ENCODE results near the gene SLC52A1. TPM values are rescaled to one million over a fixed set of nuclear protein-coding genes. Genes with fewer than 3 reads are reported as not detected.
"Not testable (repeated sequence)": the region's sequence is repeated elsewhere in the genome, so short reads cannot be mapped to it uniquely, and the experiment has no call there.

SLC52A1 gene
- total RNA-seq (2014; rRNA removed; shearing (Covaris generic)) = 0.10 TPM in 1 of 2 replicates, not detected in the other

DNA sequence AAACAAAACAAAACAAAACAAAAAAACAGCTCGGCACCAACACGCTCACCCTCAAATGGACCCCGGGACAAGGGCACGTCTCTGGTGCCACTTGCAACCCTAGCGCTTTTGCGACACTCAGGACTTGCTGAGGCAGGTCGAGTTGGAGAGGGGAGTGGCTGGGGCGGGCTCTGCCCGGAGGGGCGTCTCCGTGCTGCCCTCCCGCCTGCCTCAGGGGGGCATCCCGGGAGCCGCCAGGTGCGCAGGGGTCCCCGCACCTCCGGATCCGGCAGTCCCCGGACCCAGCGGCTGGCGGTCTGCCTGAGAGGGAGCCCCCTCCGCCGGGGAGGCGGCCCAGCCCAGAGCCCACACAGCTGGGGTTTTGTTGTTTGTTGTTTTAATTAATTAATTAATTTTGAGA is at the start of gene SLC52A1:
SLC52A1 (minus strand) TSS at position 112 of the 400 bp plus-strand sequence. CDS start 820 bp downstream, outside the sequence.
- peak; percentile 90 for DNase-seq
- H3K4me3 ChIP-seq (ENCODE audit: insufficient read depth, low read depth, low read length) = peak within 1 kb of the TSS; percentile 8; the same call in 1 of the 2 replicates
- H3K27me3 ChIP-seq (ENCODE audit: control insufficient read depth, insufficient read depth, low read length) = no peaks in the 10 kb centered on the region; the same call in 1 of the 2 replicates
- H3K36me3 ChIP-seq (replicated peaks; ENCODE audit: control insufficient read depth, insufficient read depth, low read length) = no peaks in the 10 kb centered on the region

DNA sequence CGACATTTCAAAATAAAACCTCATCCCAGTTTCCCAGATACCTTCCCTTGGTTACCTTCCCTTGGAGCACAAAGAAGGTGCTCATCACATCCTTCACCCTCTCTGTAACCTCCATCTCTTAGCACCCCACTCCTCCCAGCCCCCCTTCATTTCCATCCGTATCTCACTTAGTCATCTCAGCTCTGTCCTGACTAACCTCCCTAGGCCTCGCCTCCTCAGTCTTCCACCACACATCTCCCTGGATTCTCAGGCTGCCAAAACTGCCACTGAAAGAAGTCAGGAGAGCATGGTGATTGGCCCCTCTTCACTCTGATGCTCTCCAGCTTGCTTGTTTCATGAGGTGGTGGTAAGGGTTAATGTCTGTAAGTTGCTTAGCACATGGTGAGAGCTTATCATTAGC is 45.4 kb upstream of the SLC52A1 start:
- no peak overlapping the region for H3K4me3 ChIP-seq (ENCODE audit: insufficient read depth, low read depth, low read length)
- no peaks in the 10 kb centered on the region for H3K36me3 ChIP-seq (replicated peaks; ENCODE audit: control insufficient read depth, insufficient read depth, low read length)
- H3K27me3 ChIP-seq (ENCODE audit: control insufficient read depth, insufficient read depth, low read length) = peaks cover 5% of the 10 kb centered on the region; the same call in 1 of the 2 replicates
- DNase-seq = no peak

DNA sequence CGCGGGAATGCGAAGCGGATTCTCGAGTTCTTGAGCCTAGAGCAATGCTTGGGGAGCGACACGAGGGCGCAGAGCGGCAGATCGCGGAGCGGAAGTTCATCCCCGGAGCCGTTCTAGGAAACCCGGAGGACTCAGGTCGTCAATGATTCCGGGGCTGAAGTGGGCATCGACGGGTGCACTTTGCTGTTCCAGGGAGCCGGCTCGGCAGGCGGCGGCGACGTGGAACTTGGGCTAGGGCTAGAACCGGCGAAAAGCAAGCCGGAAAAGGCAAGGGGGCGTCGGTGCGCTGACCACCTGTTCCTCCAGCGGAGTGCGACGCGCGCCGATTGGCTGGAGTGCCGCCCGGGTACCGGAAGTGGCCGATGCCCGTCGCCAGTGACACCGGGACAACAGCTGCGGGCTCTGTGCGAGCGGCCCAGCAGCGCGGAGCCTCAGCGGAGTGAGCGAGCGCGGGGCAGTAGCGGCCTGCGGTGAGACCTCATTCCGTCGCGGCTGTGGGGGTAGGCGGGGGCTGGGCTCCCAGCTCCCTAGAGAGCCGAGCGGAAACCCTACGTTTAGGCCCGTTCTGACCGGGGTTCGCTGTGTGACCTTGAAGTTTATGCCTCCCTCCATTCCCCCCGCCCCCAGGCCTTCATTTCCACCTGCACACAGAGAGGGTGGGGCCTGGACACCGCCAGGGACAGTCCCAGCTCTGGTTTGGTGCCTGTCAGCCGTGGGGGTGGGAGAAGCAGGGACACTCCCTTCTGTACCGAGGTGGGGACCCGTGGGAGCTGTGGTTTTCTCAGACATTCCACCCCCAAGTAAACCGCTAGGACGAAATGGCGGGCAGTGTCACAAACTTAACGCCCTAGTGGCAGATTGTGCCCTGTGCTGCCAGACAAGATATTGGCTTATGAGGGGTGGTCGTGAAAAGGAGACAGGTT is 43.1 kb upstream of the SLC52A1 start, which contains the start of gene ZFP3:
ZFP3 (plus strand) TSS at position 362 of the 923 bp plus-strand sequence. CDS start 13,038 bp downstream, outside the sequence.
- Histone ChIP-seq H3K36me3 (replicated peaks; ENCODE audit: control insufficient read depth, insufficient read depth, low read length) (no peaks in the 10 kb centered on the region), H3K4me3 (ENCODE audit: insufficient read depth, low read depth, low read length) (peak within 1 kb of the TSS; percentile 47), H3K27me3 (ENCODE audit: control insufficient read depth, insufficient read depth, low read length) (peaks cover 5% of the 10 kb centered on the region; the same call in 1 of the 2 replicates)
- DNase-seq = peak; percentile 80

DNA sequence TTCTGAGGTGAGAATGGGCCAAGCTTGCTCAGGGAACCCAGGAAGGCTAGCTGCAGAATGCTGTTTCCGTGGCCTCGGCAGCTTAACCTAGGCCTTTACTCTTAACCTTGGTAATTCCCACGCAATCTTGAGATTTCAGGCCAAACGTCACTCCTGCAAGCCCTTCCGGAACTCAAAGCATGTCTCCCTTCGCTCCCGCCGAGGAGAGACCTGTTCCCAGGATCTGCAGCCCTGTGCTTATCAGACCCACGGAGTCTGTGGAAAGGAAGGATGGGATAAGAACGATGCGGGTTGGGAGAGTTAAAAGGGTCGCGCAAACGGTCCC is 42.5 kb upstream of the SLC52A1 start:
- peak overlapping the region; percentile 47 for H3K4me3 ChIP-seq (ENCODE audit: insufficient read depth, low read depth, low read length)
- H3K36me3 ChIP-seq (replicated peaks; ENCODE audit: control insufficient read depth, insufficient read depth, low read length) = no peaks in the 10 kb centered on the region
- no peak for DNase-seq
- H3K27me3 ChIP-seq (ENCODE audit: control insufficient read depth, insufficient read depth, low read length) = peaks cover 5% of the 10 kb centered on the region; the same call in 1 of the 2 replicates

DNA sequence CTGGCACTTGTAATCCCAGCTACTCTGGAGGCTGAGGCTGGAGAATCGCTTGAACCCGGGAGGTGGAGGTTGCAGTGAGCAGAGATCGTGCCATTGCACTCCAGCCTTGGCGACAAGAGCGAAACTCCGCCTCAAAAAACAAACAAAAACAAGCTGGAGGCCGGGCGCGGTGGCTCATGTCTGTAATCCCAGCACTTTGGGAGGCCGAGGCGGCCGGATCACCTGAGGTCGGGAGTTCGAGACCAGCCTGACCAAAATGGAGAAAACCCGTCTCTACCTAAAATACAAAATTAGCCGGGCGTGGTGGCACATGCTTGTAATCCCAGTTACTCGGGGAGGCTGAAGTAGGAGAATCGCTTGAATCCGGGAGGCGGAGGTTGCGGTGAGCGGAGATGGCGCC is 42.0 kb upstream of the SLC52A1 start:
- H3K36me3 ChIP-seq (replicated peaks; ENCODE audit: control insufficient read depth, insufficient read depth, low read length); H3K4me3 ChIP-seq (ENCODE audit: insufficient read depth, low read depth, low read length); H3K27me3 ChIP-seq (ENCODE audit: control insufficient read depth, insufficient read depth, low read length); DNase-seq: not testable (repeated sequence)

DNA sequence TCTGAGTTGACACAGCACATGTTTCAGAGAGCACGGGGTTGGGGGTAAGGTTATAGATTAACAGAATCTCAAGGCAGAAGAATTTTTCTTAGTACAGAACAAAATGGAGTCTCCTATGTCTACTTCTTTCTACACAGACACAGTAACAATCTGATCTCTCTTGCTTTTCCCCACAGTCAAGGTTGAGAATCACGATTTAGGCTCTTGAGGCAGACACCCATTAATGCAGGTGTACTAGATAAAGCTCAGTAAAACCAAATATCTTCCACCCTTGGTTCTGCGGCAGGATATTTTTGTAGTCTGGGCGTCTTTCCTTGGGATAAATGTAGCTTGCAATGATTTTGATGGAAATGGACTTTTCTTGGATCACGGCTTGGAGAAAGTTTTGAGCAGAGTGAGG is 40.2 kb upstream of the SLC52A1 start:
- H3K36me3 ChIP-seq (replicated peaks; ENCODE audit: control insufficient read depth, insufficient read depth, low read length); DNase-seq; H3K27me3 ChIP-seq (ENCODE audit: control insufficient read depth, insufficient read depth, low read length); H3K4me3 ChIP-seq (ENCODE audit: insufficient read depth, low read depth, low read length): not testable (repeated sequence)

DNA sequence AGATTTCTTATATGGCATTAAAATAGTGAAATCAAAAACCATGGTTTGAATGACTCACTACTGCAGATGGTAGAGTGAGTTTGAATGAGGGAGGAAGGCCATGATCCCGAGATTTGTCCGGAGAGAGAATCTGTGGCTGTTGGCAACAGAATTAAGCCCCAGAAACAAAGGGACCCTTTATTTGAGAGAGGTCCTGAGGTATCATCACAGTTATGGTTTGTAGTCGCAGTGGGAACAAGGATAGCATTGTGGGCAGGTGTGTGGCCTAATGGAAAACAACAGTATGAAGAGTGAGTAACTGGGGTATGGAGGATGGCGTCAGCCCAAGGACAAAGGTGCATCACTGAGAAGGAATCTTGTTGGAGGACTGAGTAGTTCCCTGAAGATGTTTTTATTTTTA is 34.5 kb upstream of the SLC52A1 start:
- no peak for DNase-seq
- no peaks in the 10 kb centered on the region for H3K36me3 ChIP-seq (replicated peaks; ENCODE audit: control insufficient read depth, insufficient read depth, low read length)
- no peak overlapping the region for H3K4me3 ChIP-seq (ENCODE audit: insufficient read depth, low read depth, low read length)
- H3K27me3 ChIP-seq (ENCODE audit: control insufficient read depth, insufficient read depth, low read length) = no peaks in the 10 kb centered on the region; the same call in 1 of the 2 replicates

DNA sequence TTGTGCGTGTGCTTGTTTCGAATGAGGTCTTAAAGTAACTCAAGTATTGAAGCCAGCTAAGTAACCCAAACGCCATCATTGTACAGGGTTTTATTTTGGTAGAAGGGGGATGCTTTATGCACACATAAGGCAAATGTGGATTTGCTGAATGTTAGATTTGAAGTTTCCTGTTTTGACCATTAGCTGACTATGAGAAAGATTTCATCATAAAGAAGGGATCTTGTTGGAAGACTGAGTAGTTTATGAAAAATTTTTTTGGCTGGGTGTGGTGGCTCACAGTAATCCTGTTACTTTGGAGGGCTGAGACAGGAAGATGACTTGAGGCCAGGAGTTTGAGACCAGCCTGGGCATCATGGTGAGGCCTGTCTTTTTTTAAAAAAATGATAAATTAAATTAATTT is 33.0 kb upstream of the SLC52A1 start:
- no peak for DNase-seq
- Histone ChIP-seq H3K36me3 (replicated peaks; ENCODE audit: control insufficient read depth, insufficient read depth, low read length) (no peaks in the 10 kb centered on the region), H3K4me3 (ENCODE audit: insufficient read depth, low read depth, low read length) (no peak overlapping the region), H3K27me3 (ENCODE audit: control insufficient read depth, insufficient read depth, low read length) (no peaks in the 10 kb centered on the region; the same call in 1 of the 2 replicates)

DNA sequence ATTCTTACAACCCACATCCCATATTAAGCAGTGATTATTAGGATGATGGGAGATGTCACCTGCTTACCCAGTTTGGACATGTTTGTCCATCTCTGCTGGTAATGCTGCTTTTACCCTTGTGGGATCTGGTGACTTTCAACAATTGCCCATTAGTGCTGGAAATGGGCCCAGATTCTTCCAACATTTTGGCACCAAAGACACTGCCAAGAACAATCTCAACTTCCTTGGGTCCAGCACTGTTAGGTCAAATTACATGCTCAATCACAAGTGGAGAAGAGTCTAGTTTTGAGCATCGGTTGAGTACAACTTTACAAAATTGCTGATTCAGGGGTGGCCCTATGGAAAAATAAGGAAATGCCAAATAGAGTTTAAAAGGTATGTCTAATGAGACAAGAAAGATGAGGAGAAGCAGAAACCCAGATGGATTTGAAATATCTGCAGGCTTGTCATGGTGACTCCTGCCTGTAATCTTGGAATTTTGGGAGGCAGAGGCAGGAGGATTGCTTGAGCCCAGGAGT is 30.1 kb upstream of the SLC52A1 start:
- DNase-seq = no peak
- H3K27me3 ChIP-seq (ENCODE audit: control insufficient read depth, insufficient read depth, low read length) = no peaks in the 10 kb centered on the region; the same call in 1 of the 2 replicates
- H3K36me3 ChIP-seq (replicated peaks; ENCODE audit: control insufficient read depth, insufficient read depth, low read length) = no peaks in the 10 kb centered on the region
- H3K4me3 ChIP-seq (ENCODE audit: insufficient read depth, low read depth, low read length) = no peak overlapping the region

DNA sequence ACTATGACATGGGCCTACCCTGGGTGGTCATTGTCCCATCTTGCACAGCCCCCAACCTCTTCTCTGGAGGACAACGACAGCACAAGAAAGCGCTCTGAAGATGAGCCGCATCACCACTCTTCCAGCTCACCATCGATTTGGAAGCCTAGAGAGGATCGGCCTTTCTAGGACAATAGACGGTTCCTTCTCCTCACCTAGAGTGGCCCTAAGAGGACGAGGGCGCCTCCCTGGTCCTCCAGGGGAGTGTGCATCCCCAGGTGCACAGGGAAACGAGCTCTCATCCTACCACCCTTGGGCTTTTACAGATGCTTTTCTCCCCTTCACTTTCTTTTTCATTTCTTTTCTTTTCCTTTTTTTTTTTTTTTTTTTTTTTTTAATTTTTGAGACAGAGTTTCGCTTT is 20.3 kb upstream of the SLC52A1 start:
- peak; percentile 55 for DNase-seq
- no peaks in the 10 kb centered on the region for H3K36me3 ChIP-seq (replicated peaks; ENCODE audit: control insufficient read depth, insufficient read depth, low read length)
- no peaks in the 10 kb centered on the region for H3K27me3 ChIP-seq (ENCODE audit: control insufficient read depth, insufficient read depth, low read length)
- no peak overlapping the region for H3K4me3 ChIP-seq (ENCODE audit: insufficient read depth, low read depth, low read length)

DNA sequence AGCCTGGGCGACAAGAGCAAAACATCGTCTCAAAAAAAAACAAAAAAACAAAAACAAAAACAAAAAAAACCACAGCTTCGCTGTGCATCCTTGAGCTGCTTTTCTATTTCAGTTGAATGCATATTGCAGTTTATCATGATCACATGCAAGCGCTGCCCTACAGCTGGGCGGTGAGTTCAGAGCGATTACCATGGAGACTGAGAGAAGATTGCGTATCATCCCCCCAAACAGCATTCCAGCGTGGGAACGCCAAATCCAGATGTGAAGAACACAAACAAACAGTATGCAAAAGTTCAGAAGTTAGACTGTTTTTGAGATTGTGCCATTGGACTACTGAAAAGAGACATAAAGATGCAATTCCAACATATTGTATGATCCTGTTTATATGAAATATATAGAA is 15.1 kb upstream of the SLC52A1 start:
- no peaks in the 10 kb centered on the region for H3K27me3 ChIP-seq (ENCODE audit: control insufficient read depth, insufficient read depth, low read length)
- no peak overlapping the region for H3K4me3 ChIP-seq (ENCODE audit: insufficient read depth, low read depth, low read length)

DNA sequence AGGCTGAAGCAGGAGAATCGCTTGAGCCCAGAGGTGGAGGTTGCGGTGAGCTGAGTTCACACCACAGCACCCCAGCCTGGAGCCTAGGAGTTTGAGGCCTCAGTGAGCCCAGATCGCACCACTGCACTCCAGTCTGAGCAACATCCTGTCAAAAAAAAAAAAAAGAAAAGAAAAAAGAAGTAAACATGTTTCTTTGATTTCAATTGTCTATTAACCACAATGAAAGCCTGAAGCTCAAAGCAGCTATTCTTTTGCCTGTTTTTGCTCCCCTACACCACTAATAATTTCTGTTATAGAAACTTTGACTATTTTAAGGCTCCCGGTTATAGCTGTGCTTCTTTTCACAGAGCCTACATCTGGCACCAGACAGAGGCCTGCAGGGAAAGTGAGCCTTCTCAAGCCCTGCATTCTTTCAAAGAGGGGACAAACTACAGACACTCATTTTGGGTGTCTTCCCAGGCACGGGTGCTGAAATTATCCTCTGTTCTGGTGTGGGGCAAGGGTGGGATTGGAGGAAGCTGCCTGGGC is 14.2 kb upstream of the SLC52A1 start:
- no peaks in the 10 kb centered on the region for H3K27me3 ChIP-seq (ENCODE audit: control insufficient read depth, insufficient read depth, low read length)
- H3K4me3 ChIP-seq (ENCODE audit: insufficient read depth, low read depth, low read length) = no peak overlapping the region
- H3K36me3 ChIP-seq (replicated peaks; ENCODE audit: control insufficient read depth, insufficient read depth, low read length) = no peaks in the 10 kb centered on the region
- DNase-seq = no peak

More for the DNA sequence above, 15.1 kb upstream of the SLC52A1 start:
- no peaks in the 10 kb centered on the region for H3K36me3 ChIP-seq (replicated peaks; ENCODE audit: control insufficient read depth, insufficient read depth, low read length)
- no peak for DNase-seq

DNA sequence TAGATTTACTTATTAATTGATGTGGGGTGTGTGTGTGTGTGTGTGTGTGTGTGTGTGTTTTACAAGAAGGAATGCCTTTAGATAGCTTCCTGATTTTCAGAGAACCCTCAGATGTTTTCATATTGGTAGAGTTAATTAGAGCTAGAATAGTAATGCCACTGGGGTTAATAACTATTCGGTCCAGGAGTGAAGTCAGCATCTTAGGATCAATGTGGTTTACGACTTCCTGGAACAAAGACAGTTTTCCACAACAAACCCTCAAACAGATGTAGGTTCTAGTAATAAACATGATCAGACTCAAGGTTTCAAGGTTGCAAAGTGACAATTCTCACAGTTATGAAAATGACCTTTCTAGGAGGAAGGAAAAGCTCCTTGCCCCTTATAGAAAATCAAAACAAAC is 12.2 kb upstream of the SLC52A1 start:
- DNase-seq = no peak
- H3K4me3 ChIP-seq (ENCODE audit: insufficient read depth, low read depth, low read length) = no peak overlapping the region
- H3K27me3 ChIP-seq (ENCODE audit: control insufficient read depth, insufficient read depth, low read length) = no peaks in the 10 kb centered on the region
- no peaks in the 10 kb centered on the region for H3K36me3 ChIP-seq (replicated peaks; ENCODE audit: control insufficient read depth, insufficient read depth, low read length)

DNA sequence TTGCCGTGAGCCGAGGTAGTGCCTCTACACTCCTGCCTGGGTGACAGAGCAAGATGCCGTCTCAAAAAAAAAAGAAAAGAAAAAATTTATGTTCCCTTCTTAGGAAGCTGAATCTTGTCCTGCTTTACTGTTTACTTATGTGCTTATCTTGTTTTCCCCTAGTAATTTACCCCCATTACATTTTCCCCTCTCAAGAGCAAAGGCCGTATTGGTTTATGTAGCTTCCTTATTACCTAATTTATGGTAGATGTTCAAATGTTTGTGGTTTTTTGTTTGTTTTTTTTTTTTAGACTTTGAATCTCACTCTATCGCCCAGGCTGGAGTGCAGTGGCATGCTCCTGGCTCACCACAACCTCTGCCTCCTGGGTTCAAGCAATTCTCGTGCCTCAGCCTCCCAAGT is 10.3 kb upstream of the SLC52A1 start:
- Histone ChIP-seq H3K4me3 (ENCODE audit: insufficient read depth, low read depth, low read length) (no peak overlapping the region), H3K27me3 (ENCODE audit: control insufficient read depth, insufficient read depth, low read length) (no peaks in the 10 kb centered on the region), H3K36me3 (replicated peaks; ENCODE audit: control insufficient read depth, insufficient read depth, low read length) (no peaks in the 10 kb centered on the region)
- no peak for DNase-seq

DNA sequence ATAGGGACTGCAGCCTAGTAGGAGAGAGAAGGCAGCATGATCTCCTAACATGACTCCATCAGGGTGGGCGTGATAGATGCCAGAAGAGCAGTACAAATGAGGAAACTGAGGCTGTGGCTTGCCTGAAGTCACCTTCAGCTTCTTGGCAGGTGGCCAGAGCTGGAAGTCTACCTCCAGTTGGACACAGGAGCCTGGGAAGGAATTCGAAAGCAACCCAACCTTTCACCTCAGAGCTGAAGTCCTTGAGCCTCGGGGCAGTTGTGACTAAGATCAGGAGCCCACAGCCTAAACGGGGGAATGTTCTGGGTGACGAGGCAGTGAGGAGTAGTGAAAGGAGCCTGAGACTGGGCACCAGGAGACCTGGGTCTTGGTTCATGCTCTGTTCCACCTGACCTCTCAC is 9.4 kb upstream of the SLC52A1 start:
- no peak for DNase-seq
- no peak overlapping the region for H3K4me3 ChIP-seq (ENCODE audit: insufficient read depth, low read depth, low read length)
- no peaks in the 10 kb centered on the region; the same call in 1 of the 2 replicates for H3K27me3 ChIP-seq (ENCODE audit: control insufficient read depth, insufficient read depth, low read length)
- no peaks in the 10 kb centered on the region for H3K36me3 ChIP-seq (replicated peaks; ENCODE audit: control insufficient read depth, insufficient read depth, low read length)
